SK-N-SH (cell line): ENCODE results near the gene PPP1R1B. TPM values are rescaled to one million over a fixed set of nuclear protein-coding genes. Genes with fewer than 3 reads are reported as not detected.

Experiments
- CTCF ChIP-seq: fragments of 200-600 bp; sonication (generic); IDR thresholded peaks from 2 replicates; pipeline ENCODE4 v1.6.1; 2017; ENCODE audit warnings: antibody characterized with exemption, mild to moderate bottlenecking, moderate library complexity
- ELF1 ChIP-seq: IDR thresholded peaks from 2 replicates; pipeline ENCODE4 v1.4.0; 2012
- FOSL2 ChIP-seq: IDR thresholded peaks from 2 replicates; pipeline ENCODE4 v1.4.0; 2012; ENCODE audit warnings: low read depth, mild to moderate bottlenecking, moderate library complexity, borderline replicate concordance
- GABPA ChIP-seq: IDR thresholded peaks from 2 replicates; pipeline ENCODE4 v1.4.0; 2012; ENCODE audit warnings: low read depth, mild to moderate bottlenecking
- IRF3 ChIP-seq: fragments of 150-350 bp; IDR thresholded peaks from 2 replicates; pipeline ENCODE4 v1.6.1; 2016; ENCODE audit warnings: mild to moderate bottlenecking, low read depth, low read length
- JUND ChIP-seq: IDR thresholded peaks from 2 replicates; pipeline ENCODE4 v1.4.0; 2012
- NRF1 ChIP-seq: IDR thresholded peaks from 2 replicates; pipeline ENCODE4 v1.6.1; 2012; ENCODE audit warnings: low read depth, mild to moderate bottlenecking, low read length
- POLR2AphosphoS5 ChIP-seq: IDR thresholded peaks from 2 replicates; pipeline ENCODE4 v1.6.1; 2012; ENCODE audit warnings: low read depth, low read length
- RAD21 ChIP-seq: IDR thresholded peaks from 2 replicates; pipeline ENCODE4 v1.6.1; 2012; ENCODE audit warnings: mild to moderate bottlenecking, low read length
- RCOR1 ChIP-seq: fragments of 150-350 bp; IDR thresholded peaks from 2 replicates; pipeline ENCODE4 v1.6.1; 2017; ENCODE audit warnings: antibody characterized with exemption, low read length
- RXRA ChIP-seq: IDR thresholded peaks from 2 replicates; pipeline ENCODE4 v1.4.0; 2012; ENCODE audit warnings: low read depth, mild to moderate bottlenecking, borderline replicate concordance
- SIN3A ChIP-seq: IDR thresholded peaks from 2 replicates; pipeline ENCODE4 v1.6.1; 2012; ENCODE audit warnings: low read depth, mild to moderate bottlenecking, low read length, moderate library complexity, borderline replicate concordance
- TAF1 ChIP-seq: IDR thresholded peaks from 2 replicates; pipeline ENCODE4 v1.6.1; 2012; ENCODE audit warnings: low read depth, mild to moderate bottlenecking, low read length, moderate library complexity, borderline replicate concordance
- USF1 ChIP-seq: IDR thresholded peaks from 2 replicates; pipeline ENCODE4 v1.4.0; 2012; ENCODE audit warnings: low read depth, borderline replicate concordance
- USF2 ChIP-seq: fragments of 150-350 bp; IDR thresholded peaks from 2 replicates; pipeline ENCODE4 v1.6.1; 2017; ENCODE audit warnings: antibody characterized with exemption, low read length, low read depth, borderline replicate concordance
- ZBTB33 ChIP-seq: IDR thresholded peaks from 2 replicates; pipeline ENCODE4 v1.4.0; 2012; ENCODE audit warnings: low read depth, borderline replicate concordance
- polyA plus RNA-seq, 3 experiments: library from polyadenylated mRNA; depleted of rRNA; stranded (reverse); fragments of >200 nt; gene quantifications; 2 replicates each; pipeline ENCODE4 v1.2.3, GENCODE V29; 2012

PPP1R1B gene
- polyA plus RNA-seq, 1 of the 3 experiments (the other 2 are of a cell fraction), result 0.07 TPM

GRCh38 chr17:39667945-39668924 is 41.5 kb downstream of the PPP1R1B start, which contains the start of gene PNMT (continued):
- TF ChIP-seq TAF1 (peak; percentile 34; the same call in 1 of the 2 replicates), RAD21 (peak; percentile 28; the same call in 1 of the 2 replicates), FOSL2 (no peak), NRF1 (0 out of 2 replicates have a peak, but pooled peaks have one; percentile 16), GABPA (no peak), IRF3 (no peak), RXRA (no peak), POLR2AphosphoS5 (no peak), RCOR1 (no peak; the same call in 1 of the 2 replicates), SIN3A (no peak), ELF1 (no peak), ZBTB33 (no peak), JUND (no peak), USF1 (no peak), CTCF (peak; percentile 61), USF2 (no peak)
